Gastroesophageal sphincter (tissue), 4 donors: ENCODE results near the gene LMNA. TPM values are rescaled to one million over a fixed set of nuclear protein-coding genes. Genes with fewer than 3 reads are reported as not detected.

Experiments
- ATAC-seq: fragments of 150-250 bp; one replicate; pipeline ENCODE4 v1.9.1; 2016; ENCODE audit warnings: mild to moderate bottlenecking, moderate library complexity
- H3K27ac ChIP-seq, 4 donors: fragments of 200-600 bp; sonication (generic) in 3 of 4; 1 replicate in 3 of 4; 2 replicates in 1 of 4; pipeline ENCODE4 v1.5.1; 2016 to 2019
- H3K27me3 ChIP-seq: fragments of 200-600 bp; sonication (generic); one replicate; pipeline ENCODE4 v1.5.1; 2019
- H3K36me3 ChIP-seq, 2 donors: fragments of 200-600 bp; sonication (generic); one replicate each; pipeline ENCODE4 v1.5.1; 2019; ENCODE audit warnings: control low read depth in 1 of 2
- H3K4me1 ChIP-seq, 3 donors: fragments of 200-600 bp; sonication (generic); 1 replicate in 2 of 3; 2 replicates in 1 of 3; pipeline ENCODE4 v1.5.1; 2016 to 2019; ENCODE audit warnings: control low read depth in 2 of 3
- H3K4me3 ChIP-seq, 2 donors: fragments of 200-600 bp; sonication (generic); one replicate each; pipeline ENCODE4 v1.5.1; 2019; ENCODE audit warnings: mild to moderate bottlenecking in 1 of 2, moderate library complexity in 1 of 2
- H3K9me3 ChIP-seq, 3 donors: fragments of 200-600 bp; sonication (generic); one replicate each; pipeline ENCODE4 v1.5.1; 2017 to 2019; ENCODE audit warnings: control low read depth in 2 of 3
- CTCF ChIP-seq, 4 experiments: fragments of 200-600 bp in 2 of 4; fragments of 450-650 bp in 2 of 4; sonication (generic) in 1 of 4; IDR thresholded peaks; one replicate each; pipeline ENCODE4 v1.5.1; 2017 to 2019; ENCODE audit warnings: antibody characterized with exemption in 4 of 4, mild to moderate bottlenecking in 2 of 4, moderate library complexity in 2 of 4
- EP300 ChIP-seq: sonication (generic); formaldehyde crosslinking; IDR thresholded peaks from one replicate; pipeline ENCODE4 v1.6.1; 2017; ENCODE audit warnings: antibody characterized with exemption, mild to moderate bottlenecking
- POLR2A ChIP-seq, 2 donors: fragments of 450-650 bp; IDR thresholded peaks; one replicate each; pipeline ENCODE4 v1.6.1; 2017; ENCODE audit warnings: antibody characterized with exemption in 2 of 2, mild to moderate bottlenecking in 2 of 2, moderate library complexity in 1 of 2
- POLR2AphosphoS5 ChIP-seq: sonication (generic); formaldehyde crosslinking; IDR thresholded peaks from one replicate; pipeline ENCODE4 v1.6.1; 2017; ENCODE audit warnings: antibody characterized with exemption
- WGBS, 2 donors: methylation state at CpG; one replicate each; pipeline ENCODE4 v1.1.5; 2018; ENCODE audit warnings: low coverage in 1 of 2; 5-methylcytosine and 5-hydroxymethylcytosine counted together
- total RNA-seq, 4 donors: library from RNA; depleted of rRNA; stranded (reverse); fragments of >200 nt; gene quantifications; one replicate each; pipeline ENCODE4 v1.1.0, GENCODE V29; 2016

LMNA gene
- total RNA-seq, 4 donors from 2014 or later, result 327 to 617 (median 519) TPM

- Histone ChIP-seq H3K27me3 (no peaks in the 10 kb centered on the region), H3K4me1 (peaks cover 4 to 71% (median 13%) of the 10 kb centered on the region in 3 donors), H3K27ac (peak overlapping the region in 3 of 4 donors; percentile 38 to 83 (median 81)), H3K36me3 (peaks cover 4 to 80% of the 10 kb centered on the region in 2 donors), H3K9me3 (no peaks in the 10 kb centered on the region), H3K4me3 (no peak overlapping the region)
- WGBS, 2 donors, result 40% methylated on average over 1 of the region's 12 CpGs; no CpG with 5 or more reads in 1 of the 2 donors
- TF ChIP-seq EP300 (no peak), CTCF (IDR thresholded peaks at IDR 0.05) (no peak), POLR2AphosphoS5 (no peak), POLR2A (IDR thresholded peaks at IDR 0.05) (no peak)
- no peak for ATAC-seq
Observed at GRCh38 chr1:156136970-156137483, 22.5 kb downstream of the LMNA start.

GRCh38 chr1:156138458-156138867 lies 24.0 kb downstream of the LMNA start:
- Histone ChIP-seq H3K27me3 (no peaks in the 10 kb centered on the region), H3K4me1 (peaks cover 4 to 65% (median 13%) of the 10 kb centered on the region in 3 donors), H3K36me3 (peaks cover 4 to 66% of the 10 kb centered on the region in 2 donors), H3K4me3 (no peak overlapping the region), H3K27ac (peak overlapping the region in 3 of 4 donors; percentile 38 to 83 (median 81)), H3K9me3 (no peaks in the 10 kb centered on the region)
- no peak for TF ChIP-seq POLR2AphosphoS5
- TF ChIP-seq CTCF (IDR thresholded peaks at IDR 0.05), result no peak
- TF ChIP-seq POLR2A (IDR thresholded peaks at IDR 0.05), result no peak
- TF ChIP-seq EP300, result no peak
- no peak for ATAC-seq
- no CpG with 5 or more reads among the region's 22 CpGs for WGBS, 2 donors

- H3K27me3 ChIP-seq, result no peaks in the 10 kb centered on the region
- TF ChIP-seq POLR2AphosphoS5 (peak; percentile 68), CTCF (IDR thresholded peaks at IDR 0.05) (peak in 3 of 4 experiments; percentile 47 to 58 (median 58)), POLR2A (IDR thresholded peaks at IDR 0.05) (no peak), EP300 (no peak)
- H3K9me3 ChIP-seq, result no peaks in the 10 kb centered on the region
- peaks cover 2 to 39% of the 10 kb centered on the region in 2 donors for H3K36me3 ChIP-seq
- H3K4me1 ChIP-seq, result peaks cover 4 to 80% (median 17%) of the 10 kb centered on the region in 3 donors
- H3K4me3 ChIP-seq, result no peak overlapping the region
- peak; percentile 60 for ATAC-seq
- H3K27ac ChIP-seq, result peak overlapping the region; percentile 51 to 88 (median 82)
- WGBS, 2 donors, result 37 to 38% methylated on average over 1 to 3 of the region's 20 CpGs
Observed at GRCh38 chr1:156140879-156141707, 26.6 kb downstream of the LMNA start.

- Histone ChIP-seq H3K4me1 (peaks cover 10 to 72% (median 27%) of the 10 kb centered on the region in 3 donors), H3K9me3 (no peaks in the 10 kb centered on the region), H3K4me3 (no peak overlapping the region), H3K27me3 (no peaks in the 10 kb centered on the region), H3K36me3 (peaks cover 0 to 11% of the 10 kb centered on the region in 2 donors), H3K27ac (peak overlapping the region in 3 of 4 donors; percentile 39 to 76 (median 54))
- 38 to 45% methylated on average over 9 to 11 of the region's 11 CpGs for WGBS, 2 donors
- TF ChIP-seq EP300 (no peak), POLR2AphosphoS5 (peak; percentile 67)
- ATAC-seq, result no peak
Observed at GRCh38 chr1:156143765-156144489, 29.4 kb downstream of the LMNA start.

- Histone ChIP-seq H3K9me3 (no peaks in the 10 kb centered on the region), H3K36me3 (peaks cover 0 to 3% of the 10 kb centered on the region in 2 donors), H3K4me1 (peaks cover 10 to 64% (median 24%) of the 10 kb centered on the region in 3 donors), H3K27ac (peak overlapping the region in 2 of 4 donors; percentile 39 to 76), H3K27me3 (peaks cover 6% of the 10 kb centered on the region), H3K4me3 (no peak overlapping the region)
- TF ChIP-seq POLR2AphosphoS5 (peak; percentile 6), CTCF (IDR thresholded peaks at IDR 0.05) (no peak)
- no peak for ATAC-seq
- 44 to 54% methylated on average over 4 to 5 of the region's 5 CpGs for WGBS, 2 donors
Observed at GRCh38 chr1:156144742-156145141, 30.2 kb downstream of the LMNA start.
